Endothelial cell of umbilical vein (primary cell): Measurements from ENCODE around the gene SLC9A9. TPM values are rescaled to one million over a fixed set of nuclear protein-coding genes. Genes with fewer than 3 reads are reported as not detected.

Source experiments
- BruUV-seq: library from RNA; stranded (reverse); fragments of 400-500 nt; replicated peaks from 2 replicates; lab custom pipeline; 2021; lab: Mats Ljungman, UMichigan
- CTCF ChIA-PET: fragments of 300-600, 350-600 bp; sonication (Branson Sonifier 250); formaldehyde crosslinking; loops from one replicate; lab custom pipeline; 2021; ENCODE audit warnings: antibody characterized with exemption, inconsistent platforms; lab: Charles Lee
- POLR2A ChIA-PET: fragments of 300-600, 350-600 bp; sonication (Branson Sonifier 250); formaldehyde crosslinking; loops from one replicate; lab custom pipeline; 2021; ENCODE audit warnings: antibody characterized with exemption, inconsistent platforms; lab: Charles Lee
- DNase-seq: peaks from one replicate; pipeline ENCODE4 v3.0.0-alpha.2; 2011; ENCODE audit warnings: low read depth, low spot score
- FAIRE-seq: peaks from 2 replicates; lab custom pipeline; 2011; peaks lifted over from hg19 to GRCh38; lab: Jason Lieb, UNC
- H2AFZ ChIP-seq: 2 replicates; pipeline ENCODE4 v1.6.0; 2012; ENCODE audit warnings: low read depth, low read length, control low read depth, inconsistent platforms
- H3K27ac ChIP-seq: 2 replicates; pipeline ENCODE4 v1.5.1; 2011; ENCODE audit warnings: low read depth, mild to moderate bottlenecking, control low read depth, low read length, moderate library complexity; ENCODE audit not compliant: insufficient read depth
- H3K27me3 ChIP-seq, 2 experiments: 2 replicates each; pipeline versions ENCODE4 v1.6.0 to v1.6.1; 2011; ENCODE audit warnings: low read length in 2 of 2, mixed read lengths in 1 of 2; ENCODE audit not compliant: control insufficient read depth in 2 of 2, insufficient read depth in 2 of 2
- H3K36me3 ChIP-seq, 2 experiments: 2 replicates in 1 of 2; 3 replicates in 1 of 2; pipeline ENCODE4 v1.5.1; 2011; ENCODE audit warnings: low read length in 2 of 2, mild to moderate bottlenecking in 1 of 2, moderate library complexity in 1 of 2; ENCODE audit not compliant: control insufficient read depth in 2 of 2, insufficient read depth in 2 of 2; ENCODE audit errors: extremely low read depth in 1 of 2
- H3K4me1 ChIP-seq: 3 replicates; pipeline ENCODE4 v1.5.1; 2011; ENCODE audit warnings: mild to moderate bottlenecking, low read length; ENCODE audit not compliant: control insufficient read depth, insufficient read depth; ENCODE audit errors: extremely low read depth
- H3K4me2 ChIP-seq: 2 replicates; pipeline ENCODE4 v1.6.1; 2011; ENCODE audit warnings: low read length, control low read depth, mixed read lengths; ENCODE audit not compliant: insufficient read depth
- H3K4me3 ChIP-seq, 3 experiments: fragments of 200-600 bp in 1 of 3; sonication (generic), shearing (Covaris generic) in 1 of 3; replicated peaks in 1 of 3; 2 replicates each; pipeline ENCODE4 v1.5.1; 2011 to 2016; ENCODE audit warnings: control low read depth in 3 of 3, low read length in 3 of 3, mild to moderate bottlenecking in 2 of 3, inconsistent platforms in 1 of 3, low read depth in 1 of 3, moderate library complexity in 1 of 3; ENCODE audit not compliant: insufficient read depth in 1 of 3
- H3K79me2 ChIP-seq: 2 replicates; pipeline ENCODE4 v1.6.0; 2012; ENCODE audit warnings: low read length, inconsistent platforms; ENCODE audit not compliant: control insufficient read depth, insufficient read depth
- H3K9ac ChIP-seq: replicated peaks from 2 replicates; pipeline ENCODE3; 2011; ENCODE audit warnings: low read length, control low read depth; ENCODE audit not compliant: insufficient read depth; ENCODE audit errors: extremely low read depth
- H3K9me1 ChIP-seq: replicated peaks from 3 replicates; pipeline ENCODE4 v1.6.0; 2011; ENCODE audit warnings: mild to moderate bottlenecking, low read length; ENCODE audit not compliant: control insufficient read depth, insufficient read depth; ENCODE audit errors: extremely low read depth
- H3K9me3 ChIP-seq: replicated peaks from 2 replicates; pipeline ENCODE4 v1.5.1; 2012; ENCODE audit warnings: low read length, inconsistent platforms; ENCODE audit not compliant: control insufficient read depth, insufficient read depth
- H4K20me1 ChIP-seq: replicated peaks from 2 replicates; pipeline ENCODE3; 2011; ENCODE audit warnings: mild to moderate bottlenecking, low read length; ENCODE audit not compliant: control insufficient read depth, insufficient read depth; ENCODE audit errors: extremely low read depth
- EZH2 ChIP-seq: IDR thresholded peaks from 2 replicates; pipeline ENCODE4 v1.6.1; 2012; ENCODE audit warnings: borderline replicate concordance, low read depth, mild to moderate bottlenecking, moderate library complexity, low read length, inconsistent platforms; ENCODE audit not compliant: severe bottlenecking
- FOS ChIP-seq: IDR thresholded peaks from 2 replicates; pipeline ENCODE4 v1.6.1; 2011; ENCODE audit warnings: mild to moderate bottlenecking, low read length, moderate library complexity, borderline replicate concordance; ENCODE audit not compliant: insufficient read depth
- GATA2 ChIP-seq: IDR thresholded peaks from 2 replicates; pipeline ENCODE4 v1.7.0; 2011; ENCODE audit warnings: low read depth, mild to moderate bottlenecking, moderate library complexity, mixed read lengths, low read length; ENCODE audit not compliant: insufficient read length, insufficient read depth
- JUN ChIP-seq: IDR thresholded peaks from 2 replicates; pipeline ENCODE4 v1.6.1; 2011; ENCODE audit warnings: borderline replicate concordance, low read depth; ENCODE audit not compliant: insufficient read length, insufficient read depth
- MYC ChIP-seq: IDR thresholded peaks from one replicate; pipeline ENCODE4 v1.6.1; 2011; ENCODE audit warnings: mild to moderate bottlenecking, low read depth, low read length
- POLR2A ChIP-seq: IDR thresholded peaks from 2 replicates; pipeline ENCODE4 v1.6.1; 2012; ENCODE audit warnings: low read depth, mild to moderate bottlenecking, control low read depth, low read length
- POLR2AphosphoS5 ChIP-seq: IDR thresholded peaks from 2 replicates; pipeline ENCODE4 v1.6.1; 2012; ENCODE audit warnings: low read depth, mild to moderate bottlenecking, control low read depth, low read length, moderate library complexity; ENCODE audit not compliant: insufficient read depth
- dilution Hi-C: fragments of 300-500 bp; cut with MboI; formaldehyde crosslinking; loops from one replicate; pipeline ENCODE4 v1.15.0; 2019; ENCODE audit warnings: low sequenced_read_pairs; ENCODE audit not compliant: extremely low pct_ligation_motif_present
- intact Hi-C: fragments of 100-400 bp; cut with micrococcal nuclease; formaldehyde crosslinking; loops from one replicate; pipeline ENCODE4 v1.10.0; 2022
- polyA plus RNA-seq, 4 experiments: library from polyadenylated mRNA; depleted of rRNA in 3 of 4; stranded (reverse) in 3 of 4; unstranded in 1 of 4; fragments of >200 nt; gene quantifications; 2 replicates each; pipeline versions ENCODE4 v1.2.1 to v1.2.3, GENCODE V29; 2011 to 2012; ENCODE audit warnings: missing spikeins in 1 of 4
- total RNA-seq: library from RNA; stranded (reverse); gene quantifications from 2 replicates; pipeline ENCODE4 v1.2.3, GENCODE V29; 2021
- TF ChIP-seq, protein P1 (sequence below): IDR thresholded peaks from 2 replicates; pipeline ENCODE4 v1.6.1; 2011; ENCODE audit not compliant: insufficient read depth, insufficient read length
- TF ChIP-seq, protein P2 (sequence below), 2 donors: IDR thresholded peaks; 1 replicate in 1 of 2; 2 replicates in 1 of 2; pipeline ENCODE4 v1.5.1; 2011; ENCODE audit warnings: low read length in 2 of 2, mild to moderate bottlenecking in 2 of 2, moderate library complexity in 2 of 2, control low read depth in 1 of 2, inconsistent platforms in 1 of 2, low read depth in 1 of 2; ENCODE audit not compliant: insufficient read depth in 1 of 2; ENCODE audit errors: extremely low read depth in 1 of 2

The SLC9A9 gene
- total and polyA plus RNA-seq, 2 donors (not counting 3 experiments of a cell fraction or from before 2014, with no cell fraction given) = 1.5 to 1.8 TPM

DNA sequence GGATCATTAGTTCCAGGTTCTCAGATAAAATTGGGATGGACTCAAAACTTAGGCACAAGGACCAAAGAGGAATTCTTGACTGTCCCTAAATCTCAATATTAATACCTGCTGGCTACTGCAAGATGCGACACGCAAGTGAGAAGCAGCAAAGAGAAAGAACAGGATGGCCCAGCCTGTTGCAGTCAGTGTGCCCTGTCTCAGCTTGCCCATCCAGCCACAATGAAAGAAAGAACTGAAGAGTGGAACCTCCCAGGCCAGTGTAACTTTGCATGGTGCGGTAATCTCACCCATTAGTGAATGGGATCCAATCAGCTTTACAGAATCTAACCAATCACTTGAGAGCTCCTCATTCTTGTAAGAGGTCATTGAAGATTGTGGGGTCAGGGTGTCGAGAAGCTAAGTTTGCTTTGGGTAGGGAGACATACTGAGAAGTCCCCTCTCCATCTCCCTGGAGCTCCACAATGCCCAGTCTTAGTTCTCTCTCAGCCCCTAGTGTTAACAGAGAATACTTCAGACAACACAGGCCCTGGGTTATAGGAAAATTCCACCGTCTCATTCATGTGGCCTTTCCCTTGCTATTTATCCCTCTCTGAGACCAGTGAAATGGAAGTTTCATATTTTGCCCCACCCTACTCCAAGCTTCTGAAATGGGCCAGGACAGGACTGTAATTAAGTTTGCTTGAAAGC, 3.2 kb upstream of the SLC9A9 start:
- TF ChIP-seq JUN = no peak
- TF ChIP-seq MYC = no peak
- TF ChIP-seq, protein P1, sequence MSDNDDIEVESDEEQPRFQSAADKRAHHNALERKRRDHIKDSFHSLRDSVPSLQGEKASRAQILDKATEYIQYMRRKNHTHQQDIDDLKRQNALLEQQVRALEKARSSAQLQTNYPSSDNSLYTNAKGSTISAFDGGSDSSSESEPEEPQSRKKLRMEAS = no peak
- TF ChIP-seq EZH2 = no peak
- TF ChIP-seq GATA2 = no peak
- TF ChIP-seq, protein P2, sequence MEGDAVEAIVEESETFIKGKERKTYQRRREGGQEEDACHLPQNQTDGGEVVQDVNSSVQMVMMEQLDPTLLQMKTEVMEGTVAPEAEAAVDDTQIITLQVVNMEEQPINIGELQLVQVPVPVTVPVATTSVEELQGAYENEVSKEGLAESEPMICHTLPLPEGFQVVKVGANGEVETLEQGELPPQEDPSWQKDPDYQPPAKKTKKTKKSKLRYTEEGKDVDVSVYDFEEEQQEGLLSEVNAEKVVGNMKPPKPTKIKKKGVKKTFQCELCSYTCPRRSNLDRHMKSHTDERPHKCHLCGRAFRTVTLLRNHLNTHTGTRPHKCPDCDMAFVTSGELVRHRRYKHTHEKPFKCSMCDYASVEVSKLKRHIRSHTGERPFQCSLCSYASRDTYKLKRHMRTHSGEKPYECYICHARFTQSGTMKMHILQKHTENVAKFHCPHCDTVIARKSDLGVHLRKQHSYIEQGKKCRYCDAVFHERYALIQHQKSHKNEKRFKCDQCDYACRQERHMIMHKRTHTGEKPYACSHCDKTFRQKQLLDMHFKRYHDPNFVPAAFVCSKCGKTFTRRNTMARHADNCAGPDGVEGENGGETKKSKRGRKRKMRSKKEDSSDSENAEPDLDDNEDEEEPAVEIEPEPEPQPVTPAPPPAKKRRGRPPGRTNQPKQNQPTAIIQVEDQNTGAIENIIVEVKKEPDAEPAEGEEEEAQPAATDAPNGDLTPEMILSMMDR (IDR thresholded peaks at IDR 0.05; ENCODE audit: extremely low read depth in 1 of 2, insufficient read depth in 1 of 2, low read depth in 1 of 2, low read length in 2 of 2) = no peak
- no peak for TF ChIP-seq POLR2AphosphoS5
- no peak for TF ChIP-seq FOS
- TF ChIP-seq POLR2A = no peak
- FAIRE-seq (no peak), DNase-seq (no peak)
- POLR2A ChIA-PET = no interaction called here
- H3K9me1 ChIP-seq = no peaks in the 10 kb centered on the region
- H3K27ac ChIP-seq = no peak overlapping the region
- H3K27me3 ChIP-seq = no peaks in the 10 kb centered on the region
- no TSS peak for BruUV-seq
- no peaks in the 10 kb centered on the region for H4K20me1 ChIP-seq
- no peaks in the 10 kb centered on the region for H3K79me2 ChIP-seq
- no peak overlapping the region for H3K9ac ChIP-seq
- dilution Hi-C loops (no loop called here), intact Hi-C loops (no loop called here)
- no peaks in the 10 kb centered on the region for H3K36me3 ChIP-seq
- no peak overlapping the region for H3K4me2 ChIP-seq
- H3K4me1 ChIP-seq = peaks cover 15% of the 10 kb centered on the region
- no peak overlapping the region for H2AFZ ChIP-seq
- H3K9me3 ChIP-seq = no peaks in the 10 kb centered on the region
- H3K4me3 ChIP-seq = no peak overlapping the region
- CTCF ChIA-PET = no interaction called here
